ENCODE results near the gene TAS1R3.
A peak's percentile ranks its signal among the peaks of the same experiment; 100 is the strongest.

TAS1R3 gene

GRCh38 chr1:1331068-1331965 lies at the start of gene TAS1R3:
Gene TAS1R3 (plus strand): TSS chr1:1331280. CDS start chr1:1331346, 66 bp downstream.
- DNase-seq = no peak

GRCh38 chr1:1281533-1282321 lies 49.4 kb upstream of the TAS1R3 start:
- no peak for DNase-seq

GRCh38 chr1:1282998-1283397 lies 48.1 kb upstream of the TAS1R3 start:
- no peak for DNase-seq

- no peak for DNase-seq
Observed at GRCh38 chr1:1283821-1284220, 47.3 kb upstream of the TAS1R3 start.

GRCh38 chr1:1284221-1285101 lies 46.6 kb upstream of the TAS1R3 start:
- DNase-seq = peak in 1 of 3 experiments; percentile 23

GRCh38 chr1:1285102-1285571 lies 45.9 kb upstream of the TAS1R3 start:
- no peak for DNase-seq

GRCh38 chr1:1285611-1286311 lies 45.3 kb upstream of the TAS1R3 start:
- DNase-seq = peak in 2 of 3 experiments; percentile 29

- DNase-seq = no peak
Observed at GRCh38 chr1:1286313-1287261, 44.5 kb upstream of the TAS1R3 start.

GRCh38 chr1:1287288-1288110 lies 43.6 kb upstream of the TAS1R3 start:
- peak in 2 of 3 experiments; percentile 6 to 39 for DNase-seq

GRCh38 chr1:1290238-1290731 lies 40.8 kb upstream of the TAS1R3 start:
- DNase-seq = peak; percentile 20 to 36 (median 24)

GRCh38 chr1:1291023-1291528 lies 40.0 kb upstream of the TAS1R3 start:
- DNase-seq = peak; percentile 43 to 76 (median 61)

GRCh38 chr1:1291548-1292441 lies 39.3 kb upstream of the TAS1R3 start:
- peak; percentile 71 to 86 (median 83) for DNase-seq

GRCh38 chr1:1292442-1292779 lies 38.7 kb upstream of the TAS1R3 start:
- no peak for DNase-seq

- no peak for DNase-seq
Observed at GRCh38 chr1:1292851-1293250, 38.2 kb upstream of the TAS1R3 start.

GRCh38 chr1:1293263-1294249 lies 37.5 kb upstream of the TAS1R3 start:
- no peak for DNase-seq

- no peak for DNase-seq
Observed at GRCh38 chr1:1294250-1294890, 36.7 kb upstream of the TAS1R3 start.
